ENCODE data around the gene OR1D2. TPM values are rescaled to one million over a fixed set of nuclear protein-coding genes. Genes with fewer than 3 reads are reported as not detected.
A peak's percentile ranks its signal among the peaks of the same experiment; 100 is the strongest.

Gene OR1D2
- total and polyA plus RNA-seq, 2 of the 4 experiments (the other 2 are of a cell fraction), result not detected

DNA sequence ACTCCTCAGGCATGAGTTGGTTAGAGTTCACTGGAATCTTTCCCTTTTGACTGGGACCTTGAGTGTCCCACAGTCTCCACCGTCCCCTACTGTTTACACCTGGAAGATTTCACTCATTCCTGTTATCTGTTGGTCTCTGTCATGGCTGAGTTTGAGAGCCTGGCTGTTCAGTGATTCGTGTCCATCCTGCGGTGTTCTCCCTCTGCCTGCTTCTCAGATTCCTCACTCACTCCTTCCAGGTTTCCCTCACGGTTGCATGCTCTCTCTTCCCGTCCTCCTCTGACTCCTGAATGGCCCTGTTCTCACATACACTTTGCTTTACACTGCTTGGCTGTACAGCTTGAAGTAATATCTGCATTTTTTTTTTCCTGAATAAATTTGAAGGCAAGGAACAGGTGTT, 65.3 kb downstream of the OR1D2 start:
- H2BK15ac ChIP-seq (ENCODE audit: low read depth, low read length), result no peak overlapping the region
- no peak overlapping the region for H3K4ac ChIP-seq (ENCODE audit: low read depth, low read length)
- H2BK20ac ChIP-seq (ENCODE audit: low read depth, low read length), result no peak overlapping the region
- no peak overlapping the region for H4K91ac ChIP-seq (ENCODE audit: insufficient read depth, low read depth, low read length)
- H2BK5ac ChIP-seq (ENCODE audit: low read depth, low read length, poor library complexity, severe bottlenecking), result no peak overlapping the region
- no peaks in the 10 kb centered on the region for H3K79me1 ChIP-seq (ENCODE audit: low read depth in 1 of 2, low read length in 2 of 2)
- peak overlapping the region; percentile 28 for H2AK9ac ChIP-seq (replicated peaks; ENCODE audit: low read depth, low read length, poor library complexity)
- no peak for TF ChIP-seq RAD21 (IDR thresholded peaks at IDR 0.05; ENCODE audit: low read length)
- TF ChIP-seq POLR2A (IDR thresholded peaks at IDR 0.05; ENCODE audit: low read depth, low read length), result no peak
- TF ChIP-seq RCOR1 (IDR thresholded peaks at IDR 0.05; ENCODE audit: insufficient replicate concordance, low read length), result no peak
- no peak for TF ChIP-seq CEBPB (IDR thresholded peaks at IDR 0.05; ENCODE audit: low read depth, low read length)
- no peak for TF ChIP-seq RFX5 (IDR thresholded peaks at IDR 0.05; ENCODE audit: low read depth, low read length)
- peak overlapping the region; percentile 61 for H2AFZ ChIP-seq (replicated peaks; ENCODE audit: low read length, poor library complexity)
- H4K20me1 ChIP-seq (ENCODE audit: insufficient read depth, low read length), result no peaks in the 10 kb centered on the region; the same call in 1 of the 2 replicates
- CTCF ChIA-PET, result no interaction called here
- no peak overlapping the region for H4K5ac ChIP-seq (ENCODE audit: low read depth, low read length)
- H3K27me3 ChIP-seq (ENCODE audit: control insufficient read depth, insufficient read depth, low read length), result no peaks in the 10 kb centered on the region; the same call in 1 of the 2 replicates
- H3K4me3 ChIP-seq (ENCODE audit: insufficient read depth, low read depth, low read length), result no peak overlapping the region
- DNase-seq (no peak), ATAC-seq (ENCODE audit: low read depth) (no peak)
- no peak overlapping the region for H3K23ac ChIP-seq (ENCODE audit: low read depth, low read length)
- intact Hi-C loops (cut with micrococcal nuclease), result no loop called here
- no peak overlapping the region for H3K27ac ChIP-seq (ENCODE audit: insufficient read depth, low read length)
- WGBS, 2 experiments (ENCODE audit: extremely low coverage in 2 of 2, insufficient read length in 1 of 2), result 40% methylated on average over 2 of the region's 5 CpGs; no CpG with 5 or more reads in 1 of the 2 experiments
- in situ Hi-C loops (cut with MboI; ENCODE audit: low sequenced_read_pairs), result loop anchor here (25.0 kb wide), 1 partner anchor 773 kb away; the partner anchor contains the start of gene ITGAE
- H3K9ac ChIP-seq (ENCODE audit: low read depth, low read length), result no peak overlapping the region
- H3K56ac ChIP-seq (ENCODE audit: extremely low read depth, insufficient read depth, low read length), result no peak overlapping the region
- H4K8ac ChIP-seq (ENCODE audit: low read depth in 2 of 2, low read length in 2 of 2), result no peak overlapping the region
- H3K4me2 ChIP-seq (ENCODE audit: low read depth, low read length), result no peak overlapping the region
- H3K14ac ChIP-seq (replicated peaks; ENCODE audit: low read depth, low read length), result no peak overlapping the region; the same call in 1 of the 2 replicates
- no peak overlapping the region for H2BK120ac ChIP-seq (ENCODE audit: low read depth, low read length)
- no peaks in the 10 kb centered on the region for H3K36me3 ChIP-seq (ENCODE audit: control insufficient read depth, insufficient read depth, low read length)
- no peaks in the 10 kb centered on the region for H3K4me1 ChIP-seq (ENCODE audit: control insufficient read depth, insufficient read depth, low read length)
- H2AK5ac ChIP-seq (ENCODE audit: low read depth, low read length), result no peak overlapping the region
- peaks cover 9% of the 10 kb centered on the region for H3K9me3 ChIP-seq (ENCODE audit: control insufficient read depth, insufficient read depth, low read length)
- POLR2A ChIA-PET (ENCODE audit: unreplicated experiment), result no interaction called here
- H3K18ac ChIP-seq (ENCODE audit: low read depth, low read length), result no peak overlapping the region
- dilution Hi-C loops (cut with HindIII; ENCODE audit: low sequenced_read_pairs, unreplicated experiment), result no loop called here
- BruUV-seq (replicated peaks), result no TSS peak
- H3K9me1 ChIP-seq (ENCODE audit: insufficient read depth, low read length), result no peaks in the 10 kb centered on the region

Other genes starting within 250 kb of the OR1D2 start
- not detected in 2 replicates for gene OR1D5, start 40.8 kb downstream of the OR1D2 start, total RNA-seq (2012; rRNA removed)
- not detected in 2 replicates for gene OR1D5, start 40.8 kb downstream of the OR1D2 start, polyA plus RNA-seq (2012; rRNA removed)
- gene OR1G1, start 23.1 kb upstream of the OR1D2 start, total RNA-seq (2012; rRNA removed), result not detected in 2 replicates
- not detected in 2 replicates for gene OR1G1, start 23.1 kb upstream of the OR1D2 start, polyA plus RNA-seq (2012; rRNA removed)
- not detected in 2 replicates for gene OR1A2, start 93.1 kb upstream of the OR1D2 start, total RNA-seq (2012; rRNA removed)
- gene OR1A2, start 93.1 kb upstream of the OR1D2 start, polyA plus RNA-seq (2012; rRNA removed), result not detected in 2 replicates
- not detected in 2 replicates for gene OR1A1, start 103.2 kb upstream of the OR1D2 start, total RNA-seq (2012; rRNA removed)
- gene OR1A1, start 103.2 kb upstream of the OR1D2 start, polyA plus RNA-seq (2012; rRNA removed), result not detected in 2 replicates
- not detected in 2 replicates for gene OR3A1, start 193.9 kb upstream of the OR1D2 start, total RNA-seq (2012; rRNA removed)
- gene OR3A1, start 193.9 kb upstream of the OR1D2 start, polyA plus RNA-seq (2012; rRNA removed), result not detected in 2 replicates

Data from IMR-90 (cell line).